Measurements from ENCODE around the gene FBXO9.
"Not testable (repeated sequence)": the region's sequence is repeated elsewhere in the genome, so short reads cannot be mapped to it uniquely, and the experiment has no call there.

Gene FBXO9

DNA sequence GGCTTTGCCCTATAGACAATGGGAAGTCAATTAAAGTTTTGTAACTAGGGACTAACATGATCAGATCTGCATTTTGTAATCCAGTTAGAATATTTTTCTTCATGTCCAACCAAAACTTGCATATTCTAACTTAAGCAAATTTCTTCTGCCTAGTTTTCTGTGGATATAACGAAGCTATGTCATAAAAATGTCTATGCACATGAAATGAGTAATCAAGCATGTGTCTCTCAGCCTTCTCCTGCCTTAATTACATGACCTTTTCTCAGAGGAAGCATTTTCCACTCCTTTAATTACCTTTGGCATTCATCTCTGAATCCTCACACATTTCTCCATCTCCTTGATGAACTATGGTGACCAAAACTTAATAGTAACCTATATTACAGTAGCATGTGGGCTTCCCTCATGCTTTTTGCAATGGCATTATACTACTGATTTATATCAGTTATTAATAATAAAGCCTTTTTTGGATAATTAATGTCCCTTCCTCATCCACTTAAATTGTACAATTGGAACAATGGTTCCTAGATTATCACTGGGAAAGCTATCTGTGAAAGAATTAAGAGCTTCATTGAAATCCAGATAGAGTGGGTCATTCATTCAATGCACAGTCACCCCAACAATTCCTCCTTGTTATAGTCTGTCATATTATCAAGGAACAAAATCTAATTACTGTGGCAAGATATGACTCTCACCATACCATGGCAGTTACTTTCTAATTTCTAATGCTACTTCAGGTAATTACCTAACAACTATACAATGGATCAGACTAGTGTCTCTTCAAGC is 19.1 kb upstream of the FBXO9 start:
- no peak for DNase-seq (ENCODE audit: low read depth in 1 of 2, low spot score in 1 of 2)

DNA sequence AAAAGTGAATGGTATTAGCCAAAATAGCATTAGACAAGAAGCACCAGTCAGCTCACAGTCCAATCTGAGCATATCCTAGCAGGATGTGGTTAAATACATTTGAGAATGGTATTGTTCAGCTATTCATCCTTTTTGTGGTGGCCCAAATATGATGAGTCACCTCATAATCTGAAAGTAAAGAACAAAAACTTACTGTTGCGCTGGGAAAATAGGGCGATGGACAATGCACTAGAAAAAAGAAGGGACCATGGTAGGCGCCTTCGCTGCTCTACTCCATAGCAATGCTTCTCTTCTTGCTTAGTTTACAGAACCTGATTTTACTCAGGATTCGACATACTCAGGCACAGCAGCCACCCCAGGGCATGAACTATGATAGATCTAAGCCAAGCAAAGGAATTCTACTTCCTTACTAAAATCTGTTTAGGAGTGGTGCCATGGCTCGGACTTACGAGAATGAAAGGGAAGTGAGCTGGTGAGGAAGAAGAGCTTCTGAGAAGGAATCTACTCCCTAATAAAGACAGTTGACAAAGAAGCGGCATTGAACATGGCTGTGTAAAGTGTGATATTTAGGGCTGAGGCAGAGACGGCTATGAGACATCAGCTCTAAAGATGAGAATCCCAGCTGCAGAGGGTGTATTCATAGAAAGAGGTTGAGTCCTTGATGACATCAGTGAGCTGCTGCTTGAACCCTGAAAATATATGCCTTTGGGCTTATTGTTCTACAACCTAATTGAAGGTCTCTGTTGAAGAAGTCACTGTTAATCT is 16.6 kb upstream of the FBXO9 start:
- DNase-seq (ENCODE audit: low read depth in 1 of 2, low spot score in 1 of 2) = no peak

DNA sequence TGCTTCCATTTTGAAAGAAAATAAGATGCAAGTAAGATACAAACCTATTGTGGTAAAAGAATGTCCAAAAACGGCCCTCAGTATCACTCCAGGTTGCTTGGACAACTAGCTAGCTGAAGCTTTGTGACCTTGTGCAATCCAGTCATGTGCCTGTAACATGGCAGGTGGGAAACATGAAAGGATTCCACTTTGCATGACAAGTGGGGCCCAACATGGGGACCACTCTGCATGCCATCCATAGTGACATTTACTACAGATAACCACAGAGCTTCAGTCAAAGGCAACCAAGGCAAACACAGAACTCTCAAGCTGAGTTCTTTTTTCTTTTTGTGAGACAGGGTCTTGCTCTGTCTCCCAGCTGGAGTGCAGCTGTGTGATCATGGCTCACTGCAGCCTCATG is 15.8 kb upstream of the FBXO9 start:
- no peak for DNase-seq (ENCODE audit: low read depth in 1 of 2, low spot score in 1 of 2)

DNA sequence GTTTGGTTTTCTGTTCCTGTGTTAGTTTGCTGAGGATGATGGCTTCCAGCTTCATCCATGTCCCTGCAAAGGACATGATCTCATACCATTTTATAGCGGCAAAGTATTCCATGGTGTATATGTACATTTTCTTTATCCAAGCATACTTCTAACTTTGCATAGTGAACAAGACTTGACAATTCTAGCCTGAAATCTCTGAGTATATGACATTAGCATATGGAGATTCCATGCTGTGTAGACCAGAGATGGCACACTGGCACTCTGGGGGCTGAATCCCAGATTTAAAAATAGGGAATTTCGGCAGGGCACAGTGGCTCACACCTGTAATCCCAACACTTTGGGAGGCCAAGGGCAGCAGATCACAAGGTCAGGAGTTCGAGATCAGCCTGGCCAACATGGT is 13.1 kb upstream of the FBXO9 start:
- DNase-seq (ENCODE audit: low read depth in 1 of 2, low spot score in 1 of 2) = not testable (repeated sequence)

DNA sequence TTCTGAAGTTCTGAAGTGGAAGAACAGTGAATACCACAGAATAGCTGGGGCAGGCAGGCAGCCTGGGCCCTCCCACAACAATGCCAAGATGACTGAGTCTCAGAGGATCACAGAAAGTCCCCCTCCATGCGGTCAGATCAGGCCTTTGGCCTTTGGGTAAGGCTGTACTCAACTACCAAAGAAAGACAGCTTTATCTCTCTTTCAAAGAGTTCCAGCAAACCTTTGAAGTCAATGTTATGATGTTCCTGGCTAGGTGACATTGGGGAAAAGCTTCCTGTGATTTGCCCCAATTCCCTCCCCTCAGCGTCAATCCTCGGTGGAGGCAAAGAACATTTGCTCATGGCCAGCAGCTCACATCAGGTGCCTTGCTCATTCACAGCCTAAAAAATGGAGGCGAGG is 10.7 kb upstream of the FBXO9 start:
- no peak for DNase-seq (ENCODE audit: low read depth in 1 of 2, low spot score in 1 of 2)

DNA sequence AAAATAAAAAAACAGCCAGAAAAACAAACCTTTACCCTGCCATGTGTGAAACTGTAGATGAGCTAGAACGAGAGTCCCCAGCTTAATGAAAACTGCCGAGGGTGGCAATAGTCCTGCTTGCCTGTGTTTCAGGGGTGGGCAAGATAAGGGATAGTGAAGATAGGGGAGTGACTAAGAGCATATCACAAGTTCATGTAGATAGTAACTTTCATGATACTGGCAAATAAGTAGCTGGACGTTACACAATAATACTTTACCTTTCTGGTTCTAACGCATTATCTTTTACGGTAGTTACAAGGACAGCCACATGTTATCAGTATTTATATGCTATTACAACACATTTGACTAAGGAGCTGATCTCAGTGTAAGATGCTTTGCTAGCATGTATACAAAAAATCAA is 9.3 kb upstream of the FBXO9 start:
- DNase-seq (ENCODE audit: low read depth in 1 of 2, low spot score in 1 of 2) = no peak

DNA sequence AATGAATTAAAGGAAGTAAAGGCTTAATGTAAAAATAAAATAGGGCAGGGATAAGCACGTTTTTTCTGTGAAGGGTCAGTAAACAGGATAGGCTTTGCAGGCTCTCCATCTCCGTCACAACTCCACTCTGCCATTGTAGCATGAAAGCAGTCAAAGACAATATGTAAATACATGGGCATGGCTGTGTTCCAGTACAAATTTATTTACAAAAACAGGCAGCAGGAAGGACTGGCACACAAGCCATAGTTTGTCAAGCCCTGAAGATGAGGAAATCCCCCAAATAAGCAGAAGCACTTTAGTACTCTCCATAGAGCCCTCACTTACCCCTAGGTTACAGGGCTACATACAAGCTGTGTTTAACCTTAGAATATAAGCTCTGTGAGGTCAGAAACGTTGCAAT is 8.9 kb upstream of the FBXO9 start:
- no peak for DNase-seq (ENCODE audit: low read depth in 1 of 2, low spot score in 1 of 2)

DNA sequence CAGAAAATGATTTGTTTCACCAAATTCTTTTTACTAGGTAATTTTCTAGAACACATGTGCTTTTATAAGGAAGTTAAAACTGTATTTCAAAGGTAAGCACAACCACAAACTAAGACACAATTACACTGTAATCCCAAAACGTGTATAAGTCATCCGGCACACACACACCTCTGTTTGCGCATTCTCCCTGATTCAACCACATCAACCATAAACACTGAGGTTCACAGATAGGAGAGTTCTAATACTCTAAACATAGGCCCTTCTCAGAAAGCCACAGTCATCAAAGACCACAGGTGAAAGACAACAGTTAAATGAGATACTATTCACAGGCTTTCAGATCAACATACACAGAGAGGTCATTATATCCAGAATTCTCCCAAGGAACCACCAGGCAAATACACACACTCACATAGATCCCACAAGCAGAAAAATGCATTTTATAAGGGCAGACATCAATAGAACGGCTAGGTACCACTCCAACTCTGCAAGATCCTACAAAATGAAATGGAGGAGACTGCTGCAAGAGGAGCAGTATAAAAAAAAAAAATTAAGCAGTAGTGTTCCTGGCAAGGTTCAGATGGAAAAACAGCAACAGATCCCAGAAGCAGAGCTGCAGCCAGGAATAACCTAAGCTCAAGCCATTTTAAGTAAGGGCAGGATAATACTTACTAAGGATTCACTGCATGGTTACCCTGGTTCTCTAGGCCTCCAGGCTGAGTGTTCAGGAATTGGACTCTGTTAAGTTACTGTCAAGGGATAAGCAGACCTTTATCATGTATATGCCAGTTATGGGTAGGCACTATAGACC is 6.6 kb upstream of the FBXO9 start:
- DNase-seq (ENCODE audit: low read depth in 1 of 2, low spot score in 1 of 2) = no peak

DNA sequence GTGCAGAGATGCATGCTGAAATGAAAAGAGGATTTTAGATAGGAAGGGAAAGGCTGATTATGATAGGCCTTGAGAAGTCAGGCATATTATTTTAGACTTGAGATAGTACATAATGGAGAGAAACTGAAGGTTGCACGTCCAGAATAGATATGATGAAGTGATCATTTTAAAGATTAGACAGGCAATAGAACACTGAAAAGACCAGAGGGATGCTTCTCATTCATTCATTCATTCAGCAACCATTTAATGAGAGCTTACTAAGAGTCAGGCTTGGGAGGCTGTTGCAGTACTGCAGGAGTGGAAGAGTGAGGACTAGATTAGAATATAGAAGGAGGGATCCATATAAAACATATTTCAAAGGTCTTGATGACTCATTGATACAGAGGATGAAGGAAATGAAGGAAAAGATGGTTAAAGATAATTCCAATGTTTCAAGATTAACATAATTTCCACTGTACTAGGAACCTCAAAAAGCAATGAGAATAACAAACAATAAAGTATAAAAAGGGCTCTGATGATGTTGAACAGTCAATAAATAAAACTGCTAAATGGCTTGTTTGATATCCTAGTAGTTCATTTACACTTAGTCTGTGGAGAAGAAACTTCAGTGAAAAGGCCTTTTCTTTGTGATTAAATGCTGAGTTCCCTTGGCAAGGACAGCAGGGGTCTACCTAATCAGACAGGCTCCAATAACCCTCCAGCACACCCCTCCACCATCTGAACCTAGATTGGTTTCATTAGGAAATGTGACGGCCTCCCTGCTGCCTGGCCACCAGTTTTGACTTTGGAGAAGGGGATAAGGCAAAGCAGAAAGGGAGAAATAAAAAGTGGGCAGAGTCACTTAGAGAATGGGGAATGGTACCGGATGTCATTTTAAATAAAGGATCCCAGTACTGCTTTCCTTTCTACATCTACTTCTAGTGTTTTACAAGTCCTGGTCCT is 5.3 kb upstream of the FBXO9 start:
- DNase-seq (ENCODE audit: low read depth in 1 of 2, low spot score in 1 of 2) = no peak

DNA sequence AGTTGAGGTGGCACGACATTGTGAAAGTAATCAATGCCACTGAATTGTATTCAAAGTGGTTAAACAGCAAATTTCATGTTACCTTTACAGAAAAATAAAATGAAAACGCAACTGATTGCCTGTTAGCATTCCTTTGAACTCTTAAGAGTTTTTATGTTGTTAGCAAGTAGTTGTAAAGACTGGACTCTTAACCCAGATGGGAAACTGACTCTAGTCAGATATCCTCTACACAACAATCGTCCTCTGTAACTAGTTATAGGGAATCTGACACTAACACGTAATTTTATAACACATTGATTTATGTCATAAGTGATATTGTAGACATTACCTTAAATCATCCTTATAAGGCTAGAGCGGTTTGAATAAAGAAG is 3.0 kb upstream of the FBXO9 start:
- no peak for DNase-seq (ENCODE audit: low read depth in 1 of 2, low spot score in 1 of 2)

DNA sequence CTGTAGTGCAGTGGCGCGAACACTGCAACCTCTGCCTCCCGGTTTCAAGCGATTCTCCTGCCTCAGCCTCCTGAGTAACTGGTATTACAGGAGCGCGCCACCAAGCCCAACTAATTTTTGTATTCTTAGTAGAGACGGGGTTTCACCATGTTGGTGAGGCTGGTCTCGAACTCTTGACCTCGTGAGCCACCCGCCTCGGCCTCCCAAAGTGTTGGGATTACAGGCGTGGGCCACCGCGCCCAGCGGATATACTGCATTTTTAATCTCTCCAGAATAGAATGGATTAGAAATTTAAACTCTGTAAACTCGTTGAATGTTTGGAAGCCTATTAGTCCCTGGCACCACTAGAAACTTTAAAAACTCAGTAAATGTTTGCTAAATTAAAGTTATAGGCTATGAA is 949 bp upstream of the FBXO9 start:
- not testable (repeated sequence) for DNase-seq (ENCODE audit: low read depth in 1 of 2, low spot score in 1 of 2)

DNA sequence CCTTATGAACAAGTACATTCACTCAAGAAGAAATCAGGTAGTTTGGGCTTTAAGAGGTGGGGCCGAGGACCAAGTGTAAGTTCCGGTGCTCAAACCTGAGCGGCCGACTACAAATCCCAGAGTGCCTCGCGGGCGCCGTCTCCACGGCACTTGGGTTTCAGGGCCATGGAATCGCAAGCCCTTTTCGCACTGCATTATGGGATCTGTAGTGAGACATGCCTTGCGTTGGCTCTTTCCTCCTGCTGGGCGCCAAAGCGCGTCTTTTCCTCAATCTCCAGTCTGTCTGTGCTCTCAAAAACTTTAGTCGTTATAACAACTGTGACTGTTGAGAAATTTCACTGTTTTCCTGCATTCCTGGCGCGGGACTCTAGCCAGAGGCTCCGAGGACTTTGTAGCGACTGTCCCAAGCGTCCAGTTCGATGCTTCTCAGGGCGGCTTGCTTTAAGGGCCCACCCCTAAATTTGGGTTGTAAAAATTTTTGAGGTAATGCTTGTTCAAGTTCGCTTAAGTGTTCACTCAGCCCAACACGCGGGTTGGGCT is 408 bp upstream of the FBXO9 start:
- peak; percentile 86 to 94 for DNase-seq (ENCODE audit: low read depth in 1 of 2, low spot score in 1 of 2)

DNA sequence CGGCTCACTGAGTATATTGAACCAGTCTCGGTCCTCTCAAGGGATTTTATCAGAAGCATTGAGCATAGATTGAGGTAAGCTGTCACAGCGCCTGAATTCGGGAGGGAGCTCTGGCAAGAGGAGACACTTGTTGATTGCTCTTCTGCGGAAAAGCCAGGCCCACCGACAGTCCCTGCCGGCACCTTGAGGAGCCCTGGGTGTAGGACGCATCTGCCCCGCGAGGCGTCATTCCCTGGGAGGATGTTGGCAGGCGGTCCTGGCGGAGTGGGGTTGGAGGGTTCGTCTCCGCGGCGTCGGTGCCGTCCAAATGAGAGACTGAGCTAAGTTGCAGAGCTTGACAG is 843 bp downstream of the FBXO9 start:
- no peak for DNase-seq (ENCODE audit: low read depth in 1 of 2, low spot score in 1 of 2)

DNA sequence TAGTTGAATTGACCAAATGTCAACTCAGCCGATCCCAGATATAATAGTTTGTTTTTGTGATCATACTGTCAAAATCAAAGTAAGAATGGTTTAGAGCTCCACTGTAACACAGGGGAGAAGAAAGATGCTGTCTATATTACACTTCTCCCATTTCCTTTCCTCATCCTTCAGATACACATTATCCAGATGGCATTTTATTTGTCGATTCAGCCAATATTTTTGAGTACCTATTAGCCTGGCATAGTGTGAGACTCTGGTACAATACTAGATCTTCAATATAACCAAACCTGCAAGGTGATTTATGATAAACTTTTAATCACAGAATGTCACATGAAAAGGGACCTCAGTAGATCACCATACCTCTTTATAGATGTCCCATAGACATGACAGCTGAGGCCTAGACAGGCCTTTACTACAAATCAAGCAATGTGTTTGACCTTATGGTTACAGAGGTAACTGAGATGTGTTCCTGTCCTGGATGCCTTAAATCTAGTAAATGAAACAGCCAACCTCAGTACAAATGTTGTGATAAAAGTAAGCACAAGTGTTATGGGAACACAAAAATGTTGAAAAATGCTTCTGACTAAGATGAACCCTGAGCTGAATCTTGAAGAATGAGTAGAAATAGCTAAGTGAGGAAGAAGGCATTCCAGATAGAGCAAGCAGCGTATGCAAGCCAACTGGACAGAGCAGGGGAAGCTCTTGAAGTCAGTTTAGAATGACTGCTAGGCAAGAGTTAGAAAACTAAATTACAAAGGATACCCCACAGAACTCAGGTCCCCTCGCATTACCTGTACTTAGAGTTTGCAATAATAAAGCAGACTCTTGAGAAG is 1.9 kb downstream of the FBXO9 start:
- DNase-seq (ENCODE audit: low read depth in 1 of 2, low spot score in 1 of 2) = no peak

DNA sequence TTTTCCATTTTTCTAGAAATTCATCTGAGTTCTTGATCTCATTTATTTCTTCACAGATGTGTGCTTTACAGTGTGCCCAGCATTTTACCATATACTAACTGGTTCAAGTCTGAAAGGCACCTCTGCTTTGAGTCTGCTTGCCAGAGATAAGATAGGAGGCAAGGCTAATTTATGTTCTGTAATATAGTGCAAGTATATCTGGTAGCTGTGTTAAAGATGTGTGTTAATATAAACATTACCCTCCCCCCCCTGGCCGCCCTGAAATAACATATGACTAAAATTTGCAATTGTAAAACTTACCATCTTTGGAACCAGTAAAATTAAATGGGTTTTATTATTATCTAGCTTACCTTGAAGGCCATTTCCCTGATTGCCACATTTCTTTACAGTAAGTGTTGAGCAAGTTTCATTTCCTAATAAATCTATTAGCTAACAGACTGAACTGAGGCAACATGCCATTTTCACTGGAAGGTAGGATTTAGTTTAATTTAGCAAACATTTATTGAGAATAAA is 2.7 kb downstream of the FBXO9 start:
- DNase-seq (ENCODE audit: low read depth in 1 of 2, low spot score in 1 of 2) = no peak

DNA sequence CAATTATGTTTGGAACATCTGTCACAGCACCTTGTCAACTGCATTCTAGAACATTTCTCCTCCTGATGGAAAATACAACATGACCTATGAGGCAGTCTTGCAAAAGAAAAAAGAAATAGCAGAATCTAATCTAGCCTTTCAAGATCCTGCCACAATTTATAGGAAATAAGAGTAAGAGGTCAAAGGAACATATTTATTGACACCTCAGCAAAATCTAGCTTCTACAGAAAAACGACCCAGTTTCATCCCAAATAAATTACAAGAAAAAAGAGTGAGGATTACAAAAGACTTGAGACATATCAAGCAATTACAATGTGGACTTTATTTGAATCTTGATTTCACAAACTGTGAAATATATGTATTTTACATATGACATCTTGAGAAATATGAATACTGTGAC is 4.2 kb downstream of the FBXO9 start:
- DNase-seq (ENCODE audit: low read depth in 1 of 2, low spot score in 1 of 2) = no peak

DNA sequence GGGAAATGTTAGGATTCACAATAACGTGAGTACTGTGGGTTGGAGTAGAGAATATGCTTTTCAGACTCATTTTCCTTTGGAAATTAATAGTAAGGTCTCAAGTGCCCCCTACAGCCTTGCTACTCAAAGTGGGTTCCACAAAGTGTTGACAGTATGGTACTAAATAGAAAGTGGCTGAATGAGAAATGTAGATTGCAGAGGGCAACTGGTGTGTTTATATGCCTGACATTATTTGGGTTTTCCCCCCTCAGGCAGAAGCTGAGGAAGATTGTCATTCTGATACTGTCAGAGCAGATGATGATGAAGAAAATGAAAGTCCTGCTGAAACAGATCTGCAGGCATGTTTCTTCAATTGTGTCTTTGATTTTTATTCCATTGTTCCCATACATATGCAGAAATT is 5.6 kb downstream of the FBXO9 start:
- DNase-seq (ENCODE audit: low read depth in 1 of 2, low spot score in 1 of 2) = peak in 1 of 2 donors; percentile 17

DNA sequence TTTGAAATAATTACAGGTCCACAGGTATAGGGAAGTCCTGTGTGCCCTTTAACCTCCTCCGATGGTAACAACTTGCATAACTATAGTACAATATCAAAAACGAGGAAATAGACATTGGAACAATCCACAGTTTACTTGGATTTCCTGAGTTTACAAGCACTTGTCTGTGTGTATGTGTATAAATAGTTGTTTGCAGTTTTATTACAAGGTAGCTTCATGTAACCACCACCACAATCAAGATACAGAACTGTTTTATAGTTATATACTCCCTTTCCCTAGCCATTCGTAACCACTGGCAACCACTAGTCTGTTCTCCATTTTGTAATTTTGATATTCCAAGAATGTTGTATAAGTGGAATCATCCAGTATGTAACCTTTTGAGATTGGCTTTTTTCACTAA is 9.1 kb downstream of the FBXO9 start:
- DNase-seq (ENCODE audit: low read depth in 1 of 2, low spot score in 1 of 2) = no peak

DNA sequence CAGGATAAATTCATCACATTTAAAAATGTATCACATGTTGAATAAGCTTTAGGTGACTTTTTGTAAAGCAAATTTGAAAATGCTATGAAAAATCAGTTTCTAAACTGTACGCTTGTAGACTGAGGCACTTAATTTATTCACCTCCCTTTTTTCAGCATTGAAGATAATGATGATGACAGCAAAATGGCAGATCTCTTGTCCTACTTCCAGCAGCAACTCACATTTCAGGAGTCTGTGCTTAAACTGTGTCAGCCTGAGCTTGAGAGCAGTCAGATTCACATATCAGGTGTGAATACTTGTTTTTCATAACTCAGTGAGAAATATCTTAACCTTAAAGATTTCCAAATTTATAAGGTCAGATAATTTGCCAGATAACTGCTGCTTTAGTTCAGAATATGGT is 15.6 kb downstream of the FBXO9 start:
- DNase-seq (ENCODE audit: low read depth in 1 of 2, low spot score in 1 of 2) = no peak

DNA sequence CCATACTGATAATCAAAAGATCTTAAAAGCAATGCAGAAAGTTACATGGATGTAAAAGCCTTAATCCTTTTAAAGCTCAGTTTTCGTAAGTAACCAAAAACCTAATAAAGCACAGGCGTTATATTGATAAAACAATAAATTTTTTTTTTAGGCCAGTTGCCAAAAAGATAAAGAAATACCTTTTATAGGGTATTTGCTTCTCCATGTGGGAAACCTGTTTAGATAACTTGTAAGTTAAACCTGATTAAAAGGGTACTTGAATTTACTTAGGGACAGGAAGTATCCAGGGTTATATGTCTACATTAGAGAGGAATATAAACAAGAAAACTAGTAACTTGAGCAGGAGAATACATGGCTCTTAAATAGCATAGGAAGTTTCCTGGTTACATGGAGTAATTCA is 21.1 kb downstream of the FBXO9 start:
- DNase-seq (ENCODE audit: low read depth in 1 of 2, low spot score in 1 of 2) = no peak

All from activated CD4-positive, alpha-beta T cell treated with anti-CD3 and anti-CD28 coated beads, Interleukin-2, amount 50 U/mL, for 24 hours (primary cell).